ENCODE results near the gene CUBN.

The CUBN gene

DNA sequence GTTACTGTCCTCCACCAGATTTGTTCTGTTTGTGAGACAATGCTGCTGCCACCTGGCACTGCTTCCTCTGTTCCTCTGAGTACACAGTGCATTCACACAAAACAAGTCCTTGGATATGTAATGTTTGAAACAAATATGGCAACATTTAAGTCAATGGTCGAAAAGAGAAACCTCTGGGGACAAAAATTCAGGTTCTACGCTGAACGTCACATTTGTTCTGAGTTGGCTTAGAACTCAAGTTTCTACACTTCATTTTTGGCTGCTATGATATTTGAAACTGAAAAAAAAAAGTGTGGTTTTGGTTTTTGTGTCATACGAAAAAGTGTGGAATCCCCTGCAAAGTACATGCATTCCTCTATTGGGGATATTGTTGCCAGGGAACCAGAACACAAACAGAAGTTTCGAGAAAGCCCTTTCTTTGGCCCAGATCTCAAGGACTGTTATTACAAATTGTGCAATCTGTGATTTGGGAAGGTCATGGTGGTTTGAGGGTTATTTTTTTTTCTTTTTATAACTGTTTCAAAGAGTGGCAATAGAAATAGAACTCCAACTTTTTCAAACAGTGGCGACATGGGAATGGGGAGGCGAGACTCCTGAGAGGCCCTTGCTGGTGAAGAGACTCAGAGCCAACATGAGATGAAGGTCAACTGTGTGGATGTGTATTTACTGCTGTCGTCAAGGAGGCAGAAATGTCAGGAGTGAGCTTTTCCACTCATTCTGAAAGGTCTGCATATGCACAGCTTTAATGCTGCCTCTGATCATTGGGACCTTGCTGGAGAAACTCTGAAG is 127.5 kb downstream of the CUBN start:
- Histone ChIP-seq H3K27ac (peak overlapping the region; percentile 11), H3K4me3 (ENCODE audit: low read depth, low read length) (no peak overlapping the region), H3K36me3 (ENCODE audit: control insufficient read depth, insufficient read depth, low read length) (no peaks in the 10 kb centered on the region), H3K4me1 (no peaks in the 10 kb centered on the region), H2AFZ (no peak overlapping the region), H3K27me3 (ENCODE audit: control insufficient read depth, insufficient read depth, low read length) (no peaks in the 10 kb centered on the region), H3K4me2 (ENCODE audit: low read length) (no peak overlapping the region), H3K9ac (no peak overlapping the region), H3K9me3 (ENCODE audit: control insufficient read depth, low read length) (no peaks in the 10 kb centered on the region), H3K79me2 (no peaks in the 10 kb centered on the region)
- TF ChIP-seq CTCF (IDR thresholded peaks at IDR 0.05), result no peak

DNA sequence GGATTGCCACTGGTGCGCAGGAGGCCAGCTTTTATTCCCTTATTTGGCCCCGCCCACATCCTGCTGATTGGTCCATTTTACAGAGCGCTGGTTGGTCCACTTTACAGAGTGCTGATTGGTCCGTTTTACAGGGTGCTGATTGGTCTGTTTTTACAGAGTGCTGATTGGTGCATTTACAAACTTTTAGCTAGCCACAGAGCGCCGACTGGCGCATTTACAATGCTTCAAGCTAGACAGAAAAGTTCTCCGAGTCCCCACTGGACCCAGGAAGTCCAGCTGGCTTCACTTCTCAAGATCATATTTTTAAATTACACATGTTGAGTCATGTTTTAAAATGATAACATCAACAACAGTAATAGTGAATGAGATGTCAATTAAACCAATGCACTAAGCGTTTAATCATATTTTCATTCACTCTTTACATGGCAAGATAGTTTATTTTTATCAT is 128.3 kb downstream of the CUBN start:
- Histone ChIP-seq H3K4me2 (ENCODE audit: low read length) (no peak overlapping the region), H3K9me3 (ENCODE audit: control insufficient read depth, low read length) (no peaks in the 10 kb centered on the region), H2AFZ (no peak overlapping the region), H3K27me3 (ENCODE audit: control insufficient read depth, insufficient read depth, low read length) (no peaks in the 10 kb centered on the region), H3K27ac (no peak overlapping the region), H3K9ac (no peak overlapping the region), H3K4me3 (ENCODE audit: low read depth, low read length) (no peak overlapping the region), H3K36me3 (ENCODE audit: control insufficient read depth, insufficient read depth, low read length) (no peaks in the 10 kb centered on the region), H3K4me1 (no peaks in the 10 kb centered on the region), H3K79me2 (no peaks in the 10 kb centered on the region)
- no peak for TF ChIP-seq CTCF (IDR thresholded peaks at IDR 0.05)

DNA sequence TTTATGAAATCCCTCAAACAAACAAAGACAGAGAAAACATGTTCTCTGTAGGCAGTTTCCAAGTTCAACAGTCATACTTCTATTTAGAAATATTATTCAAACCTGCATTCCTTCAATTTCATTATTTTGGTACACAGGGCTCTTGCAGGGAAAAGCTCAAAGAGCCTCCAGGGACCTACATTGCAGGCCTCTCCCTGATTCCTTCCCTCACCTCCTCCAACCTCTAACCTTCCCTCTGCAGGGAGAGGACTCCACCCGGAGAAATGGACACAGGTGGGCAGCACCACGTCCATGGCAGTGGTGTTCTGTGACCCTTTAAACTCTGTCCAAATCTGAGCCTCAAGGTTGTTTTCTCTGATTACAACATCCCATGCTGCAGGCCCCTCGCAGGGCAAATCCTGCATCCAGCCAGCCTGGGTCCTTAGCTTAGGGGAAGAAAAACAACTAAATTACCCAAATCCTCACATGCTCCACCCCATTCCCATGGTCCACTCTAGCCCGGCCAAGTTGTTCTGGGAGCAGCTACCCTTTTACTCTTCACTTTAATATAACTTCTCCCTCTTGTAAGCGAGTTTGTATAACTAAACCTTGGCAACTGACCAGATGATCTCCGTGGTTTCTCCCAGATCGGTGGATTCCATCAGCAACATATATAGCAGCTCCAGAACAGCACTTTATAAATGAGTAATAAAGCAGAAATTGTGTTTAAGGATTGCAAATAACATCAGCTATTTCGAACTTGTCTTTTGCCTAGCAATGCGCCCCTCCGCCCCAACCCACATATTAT is 129.8 kb downstream of the CUBN start:
- Histone ChIP-seq H3K4me3 (ENCODE audit: low read depth, low read length) (no peak overlapping the region), H3K4me2 (ENCODE audit: low read length) (no peak overlapping the region), H3K9ac (no peak overlapping the region), H3K27me3 (ENCODE audit: control insufficient read depth, insufficient read depth, low read length) (no peaks in the 10 kb centered on the region), H2AFZ (no peak overlapping the region), H3K4me1 (no peaks in the 10 kb centered on the region), H3K9me3 (ENCODE audit: control insufficient read depth, low read length) (no peaks in the 10 kb centered on the region), H3K79me2 (no peaks in the 10 kb centered on the region), H3K36me3 (ENCODE audit: control insufficient read depth, insufficient read depth, low read length) (no peaks in the 10 kb centered on the region), H3K27ac (no peak overlapping the region)
- TF ChIP-seq CTCF (IDR thresholded peaks at IDR 0.05), result no peak

- H2AFZ ChIP-seq, result no peak overlapping the region
- H3K4me3 ChIP-seq (ENCODE audit: low read depth, low read length), result no peak overlapping the region
- H3K79me2 ChIP-seq, result no peaks in the 10 kb centered on the region
- TF ChIP-seq CTCF (IDR thresholded peaks at IDR 0.05), result no peak
- H3K9me3 ChIP-seq (ENCODE audit: control insufficient read depth, low read length), result no peaks in the 10 kb centered on the region
- H3K27ac ChIP-seq, result peak overlapping the region; percentile 21
- H3K4me2 ChIP-seq (ENCODE audit: low read length), result no peak overlapping the region
- no peaks in the 10 kb centered on the region for H3K36me3 ChIP-seq (ENCODE audit: control insufficient read depth, insufficient read depth, low read length)
- H3K9ac ChIP-seq, result no peak overlapping the region
- no peaks in the 10 kb centered on the region for H3K27me3 ChIP-seq (ENCODE audit: control insufficient read depth, insufficient read depth, low read length)
- no peaks in the 10 kb centered on the region for H3K4me1 ChIP-seq
These were observed 133.1 kb downstream of the CUBN start for GRCh38 chr10:16996530-16996964.

Data from parathyroid adenoma (tissue), 2 donors.